Stimulated activated naive B cell treated with anti-CD40 and anti-IgM and Interleukin-4, amounts not matched to agents 10 μg/mL and 1 μg/mL and 100 μg/mL, for 72 hours (primary cell): ENCODE measurements around the gene PHACTR3.

ENCODE experiments used
- ATAC-seq, 2 donors: fragments of 150-1000 bp; cut with Tn5 transposase; replicated peaks; 2 replicates each; pipeline ENCODE4 v1.10.0; 2021; ENCODE audit warnings: moderate library complexity in 1 of 2
- DNase-seq: peaks from one replicate; pipeline ENCODE4 v3.0.0; 2021
- H3K27ac Mint-ChIP-seq: one replicate; pipeline ENCODE4 v1.8.0; 2022; ENCODE audit warnings: mild to moderate bottlenecking, mixed read lengths
- H3K27me3 Mint-ChIP-seq, 2 donors: one replicate each; pipeline ENCODE4 v1.8.0; 2022; ENCODE audit warnings: mixed read lengths in 2 of 2
- H3K36me3 Mint-ChIP-seq, 2 donors: one replicate each; pipeline ENCODE4 v1.8.0; 2022; ENCODE audit warnings: mixed read lengths in 2 of 2, mild to moderate bottlenecking in 1 of 2
- H3K4me1 Mint-ChIP-seq, 2 donors: one replicate each; pipeline ENCODE4 v1.8.0; 2022; ENCODE audit warnings: mixed read lengths in 2 of 2, mild to moderate bottlenecking in 1 of 2
- H3K4me3 Mint-ChIP-seq, 2 donors: one replicate each; pipeline ENCODE4 v1.8.0; 2022; ENCODE audit warnings: mild to moderate bottlenecking in 2 of 2, mixed read lengths in 2 of 2, moderate library complexity in 1 of 2
- H3K9me3 Mint-ChIP-seq, 2 donors: one replicate each; pipeline ENCODE4 v1.8.0; 2022; ENCODE audit warnings: mixed read lengths in 2 of 2, mild to moderate bottlenecking in 1 of 2

PHACTR3 gene

GRCh38 chr20:59678951-59679350, 74.6 kb downstream of the PHACTR3 start:
- Mint-ChIP-seq H3K27me3 (peaks cover 23 to 34% of the 10 kb centered on the region in 2 donors), H3K36me3 (no peaks in the 10 kb centered on the region), H3K27ac (no peak overlapping the region), H3K9me3 (no peaks in the 10 kb centered on the region), H3K4me1 (no peaks in the 10 kb centered on the region), H3K4me3 (no peak overlapping the region)
- no peak for DNase-seq
- no peak for ATAC-seq

GRCh38 chr20:59680148-59680650, 75.9 kb downstream of the PHACTR3 start:
- DNase-seq: no peak
- no peaks in the 10 kb centered on the region for H3K9me3 Mint-ChIP-seq
- ATAC-seq: no peak
- no peak overlapping the region for H3K4me3 Mint-ChIP-seq
- no peak overlapping the region for H3K27ac Mint-ChIP-seq
- H3K4me1 Mint-ChIP-seq: no peaks in the 10 kb centered on the region
- peaks cover 16 to 30% of the 10 kb centered on the region in 2 donors for H3K27me3 Mint-ChIP-seq
- no peaks in the 10 kb centered on the region for H3K36me3 Mint-ChIP-seq

GRCh38 chr20:59680852-59681251, 76.5 kb downstream of the PHACTR3 start:
- DNase-seq: no peak
- Mint-ChIP-seq H3K9me3 (no peaks in the 10 kb centered on the region), H3K27ac (no peak overlapping the region), H3K4me1 (no peaks in the 10 kb centered on the region), H3K27me3 (peaks cover 16 to 27% of the 10 kb centered on the region in 2 donors), H3K36me3 (no peaks in the 10 kb centered on the region), H3K4me3 (no peak overlapping the region)
- ATAC-seq: no peak

GRCh38 chr20:59682603-59683002, 78.3 kb downstream of the PHACTR3 start:
- peaks cover 9 to 15% of the 10 kb centered on the region in 2 donors for H3K27me3 Mint-ChIP-seq
- H3K36me3 Mint-ChIP-seq: no peaks in the 10 kb centered on the region
- no peak overlapping the region for H3K4me3 Mint-ChIP-seq
- no peak overlapping the region for H3K27ac Mint-ChIP-seq
- H3K4me1 Mint-ChIP-seq: no peaks in the 10 kb centered on the region
- DNase-seq (no peak), ATAC-seq (no peak)
- H3K9me3 Mint-ChIP-seq: no peaks in the 10 kb centered on the region

- DNase-seq (no peak), ATAC-seq (no peak)
- no peaks in the 10 kb centered on the region for H3K36me3 Mint-ChIP-seq
- no peak overlapping the region for H3K4me3 Mint-ChIP-seq
- H3K9me3 Mint-ChIP-seq: no peaks in the 10 kb centered on the region
- no peaks in the 10 kb centered on the region for H3K4me1 Mint-ChIP-seq
- peaks cover 9 to 10% of the 10 kb centered on the region in 2 donors for H3K27me3 Mint-ChIP-seq
- no peak overlapping the region for H3K27ac Mint-ChIP-seq
Observed at GRCh38 chr20:59683181-59683580, 78.8 kb downstream of the PHACTR3 start.

GRCh38 chr20:59684685-59685242, 80.4 kb downstream of the PHACTR3 start:
- H3K27ac Mint-ChIP-seq: no peak overlapping the region
- DNase-seq (no peak), ATAC-seq (no peak)
- H3K4me3 Mint-ChIP-seq: no peak overlapping the region
- H3K27me3 Mint-ChIP-seq: peaks cover 5 to 9% of the 10 kb centered on the region in 2 donors
- no peaks in the 10 kb centered on the region for H3K9me3 Mint-ChIP-seq
- no peaks in the 10 kb centered on the region for H3K36me3 Mint-ChIP-seq
- no peaks in the 10 kb centered on the region for H3K4me1 Mint-ChIP-seq

- H3K27ac Mint-ChIP-seq: no peak overlapping the region
- no peak overlapping the region for H3K4me3 Mint-ChIP-seq
- no peaks in the 10 kb centered on the region for H3K9me3 Mint-ChIP-seq
- no peaks in the 10 kb centered on the region for H3K36me3 Mint-ChIP-seq
- H3K4me1 Mint-ChIP-seq: no peaks in the 10 kb centered on the region
- ATAC-seq (no peak), DNase-seq (no peak)
- peaks cover 0 to 14% of the 10 kb centered on the region in 2 donors for H3K27me3 Mint-ChIP-seq
Observed at GRCh38 chr20:59686404-59687346, 82.3 kb downstream of the PHACTR3 start.

GRCh38 chr20:59688356-59688755, 84.0 kb downstream of the PHACTR3 start:
- no peak overlapping the region for H3K27ac Mint-ChIP-seq
- ATAC-seq: no peak
- H3K9me3 Mint-ChIP-seq: peaks cover 0 to 1% of the 10 kb centered on the region in 2 donors
- H3K36me3 Mint-ChIP-seq: no peaks in the 10 kb centered on the region
- DNase-seq: no peak
- peaks cover 0 to 12% of the 10 kb centered on the region in 2 donors for H3K27me3 Mint-ChIP-seq
- no peak overlapping the region for H3K4me3 Mint-ChIP-seq
- no peaks in the 10 kb centered on the region for H3K4me1 Mint-ChIP-seq

GRCh38 chr20:59688999-59689398, 84.7 kb downstream of the PHACTR3 start:
- H3K4me3 Mint-ChIP-seq: no peak overlapping the region
- H3K27me3 Mint-ChIP-seq: peaks cover 0 to 13% of the 10 kb centered on the region in 2 donors
- DNase-seq (no peak), ATAC-seq (no peak)
- H3K4me1 Mint-ChIP-seq: no peaks in the 10 kb centered on the region
- no peaks in the 10 kb centered on the region for H3K36me3 Mint-ChIP-seq
- H3K27ac Mint-ChIP-seq: no peak overlapping the region
- peaks cover 0 to 1% of the 10 kb centered on the region in 2 donors for H3K9me3 Mint-ChIP-seq

GRCh38 chr20:59690101-59690500, 85.8 kb downstream of the PHACTR3 start:
- Mint-ChIP-seq H3K27me3 (peaks cover under 1 to 13% of the 10 kb centered on the region in 2 donors), H3K36me3 (no peaks in the 10 kb centered on the region), H3K27ac (no peak overlapping the region), H3K4me1 (no peaks in the 10 kb centered on the region), H3K9me3 (peaks cover 0 to 1% of the 10 kb centered on the region in 2 donors), H3K4me3 (no peak overlapping the region)
- DNase-seq (no peak), ATAC-seq (no peak)

GRCh38 chr20:59690976-59691375, 86.6 kb downstream of the PHACTR3 start:
- H3K27ac Mint-ChIP-seq: no peak overlapping the region
- H3K4me1 Mint-ChIP-seq: no peaks in the 10 kb centered on the region
- H3K36me3 Mint-ChIP-seq: no peaks in the 10 kb centered on the region
- ATAC-seq (no peak), DNase-seq (no peak)
- no peak overlapping the region for H3K4me3 Mint-ChIP-seq
- peaks cover 0 to 1% of the 10 kb centered on the region in 2 donors for H3K9me3 Mint-ChIP-seq
- peaks cover 4 to 14% of the 10 kb centered on the region in 2 donors for H3K27me3 Mint-ChIP-seq

- no peak overlapping the region for H3K4me3 Mint-ChIP-seq
- no peaks in the 10 kb centered on the region for H3K4me1 Mint-ChIP-seq
- H3K27ac Mint-ChIP-seq: no peak overlapping the region
- ATAC-seq: no peak
- DNase-seq: no peak
- H3K9me3 Mint-ChIP-seq: peaks cover 0 to 1% of the 10 kb centered on the region in 2 donors
- no peaks in the 10 kb centered on the region for H3K36me3 Mint-ChIP-seq
- peaks cover 7 to 18% of the 10 kb centered on the region in 2 donors for H3K27me3 Mint-ChIP-seq
Observed at GRCh38 chr20:59692139-59692538, 87.8 kb downstream of the PHACTR3 start.

GRCh38 chr20:59693587-59693986, 89.2 kb downstream of the PHACTR3 start:
- Mint-ChIP-seq H3K27ac (no peak overlapping the region), H3K27me3 (peaks cover 7 to 18% of the 10 kb centered on the region in 2 donors), H3K36me3 (no peaks in the 10 kb centered on the region), H3K4me3 (no peak overlapping the region), H3K4me1 (no peaks in the 10 kb centered on the region), H3K9me3 (peaks cover 0 to 1% of the 10 kb centered on the region in 2 donors)
- DNase-seq: no peak
- no peak for ATAC-seq

- Mint-ChIP-seq H3K36me3 (no peaks in the 10 kb centered on the region), H3K27me3 (peaks cover 7 to 14% of the 10 kb centered on the region in 2 donors), H3K9me3 (peaks cover 0 to 1% of the 10 kb centered on the region in 2 donors), H3K27ac (no peak overlapping the region), H3K4me3 (no peak overlapping the region), H3K4me1 (no peaks in the 10 kb centered on the region)
- ATAC-seq: no peak
- no peak for DNase-seq
Observed at GRCh38 chr20:59696476-59696875, 92.1 kb downstream of the PHACTR3 start.

GRCh38 chr20:59697068-59697467, 92.7 kb downstream of the PHACTR3 start:
- Mint-ChIP-seq H3K4me1 (no peaks in the 10 kb centered on the region), H3K9me3 (peaks cover 0 to 1% of the 10 kb centered on the region in 2 donors), H3K4me3 (no peak overlapping the region), H3K27me3 (peaks cover 7 to 14% of the 10 kb centered on the region in 2 donors), H3K27ac (no peak overlapping the region), H3K36me3 (no peaks in the 10 kb centered on the region)
- ATAC-seq (no peak), DNase-seq (no peak)
